OCI-LY7 (cell line): Measurements from ENCODE around the gene GPAT3. TPM values are rescaled to one million over a fixed set of nuclear protein-coding genes. Genes with fewer than 3 reads are reported as not detected.
"Not testable (repeated sequence)": the region's sequence is repeated elsewhere in the genome, so short reads cannot be mapped to it uniquely, and the experiment has no call there.

Experiments used
- BruUV-seq: library from RNA; stranded (reverse); fragments of 400-500 nt; replicated peaks from 2 replicates; lab custom pipeline; 2021; lab: Mats Ljungman, UMichigan
- CTCF ChIA-PET: fragments of 300-600 bp; sonication (Branson Sonifier 250); formaldehyde crosslinking; loops from one replicate; lab custom pipeline; 2022; ENCODE audit warnings: antibody characterized with exemption; ENCODE audit not compliant: unreplicated experiment; lab: Charles Lee
- POLR2A ChIA-PET: fragments of 300-600 bp; sonication (Branson Sonifier 250); formaldehyde crosslinking; loops from one replicate; lab custom pipeline; 2022; ENCODE audit warnings: antibody characterized with exemption; lab: Charles Lee
- DNase-seq: peaks from one replicate; pipeline ENCODE4 v3.0.0-alpha.2; 2015; ENCODE audit warnings: low spot score
- H2AFZ ChIP-seq: fragments of 200-600 bp; sonication (generic), shearing (Covaris generic); 2 replicates; pipeline ENCODE4 v1.6.1; 2014; ENCODE audit warnings: mild to moderate bottlenecking, antibody characterized with exemption, low read length, moderate library complexity
- H3K27ac ChIP-seq: fragments of 200-600 bp; sonication (generic); 2 replicates; pipeline ENCODE4 v1.5.1; 2014; ENCODE audit warnings: mixed run types, low read depth, mild to moderate bottlenecking, moderate library complexity, low read length, inconsistent platforms; ENCODE audit not compliant: poor library complexity, severe bottlenecking
- H3K36me3 ChIP-seq: fragments of 200-600 bp; sonication (generic); 2 replicates; pipeline ENCODE4 v1.6.1; 2014; ENCODE audit warnings: mild to moderate bottlenecking, antibody characterized with exemption, low read length, moderate library complexity, mixed read lengths; ENCODE audit not compliant: insufficient read depth
- H3K4me1 ChIP-seq: fragments of 200-600 bp; sonication (generic); 2 replicates; pipeline ENCODE4 v1.5.1; 2014; ENCODE audit warnings: mild to moderate bottlenecking, low read length; ENCODE audit not compliant: insufficient read depth, poor library complexity, severe bottlenecking
- H3K4me2 ChIP-seq: fragments of 200-600 bp; sonication (generic); 2 replicates; pipeline ENCODE4 v1.6.1; 2014; ENCODE audit warnings: mild to moderate bottlenecking, low read length
- H3K4me3 ChIP-seq: fragments of 200-600 bp; sonication (generic); 2 replicates; pipeline ENCODE4 v1.5.1; 2014; ENCODE audit warnings: mild to moderate bottlenecking, low read depth, low read length; ENCODE audit not compliant: poor library complexity, severe bottlenecking
- H3K79me2 ChIP-seq: fragments of 200-600 bp; sonication (generic); 2 replicates; pipeline ENCODE4 v1.6.1; 2016; ENCODE audit warnings: low read depth, mild to moderate bottlenecking, low read length, moderate library complexity, mixed read lengths; ENCODE audit not compliant: insufficient read depth
- H3K9me2 ChIP-seq: fragments of 200-600 bp; sonication (generic); 2 replicates; pipeline ENCODE4 v1.6.1; 2016; ENCODE audit warnings: mild to moderate bottlenecking, low read length, mixed read lengths; ENCODE audit not compliant: insufficient read depth
- H3K9me3 ChIP-seq: fragments of 200-600 bp; sonication (generic); 2 replicates; pipeline ENCODE4 v1.6.1; 2014; ENCODE audit warnings: mild to moderate bottlenecking, mixed run types, low read length, mixed read lengths
- H4K20me1 ChIP-seq: fragments of 200-600 bp; sonication (generic); 2 replicates; pipeline ENCODE4 v1.6.1; 2014; ENCODE audit warnings: mild to moderate bottlenecking, antibody characterized with exemption, low read length, moderate library complexity, mixed read lengths; ENCODE audit not compliant: insufficient read depth
- EZH2phosphoT487 ChIP-seq: fragments of 200-600 bp; sonication (generic); IDR thresholded peaks from 2 replicates; pipeline ENCODE4 v1.6.1; 2018; ENCODE audit warnings: low read depth, borderline replicate concordance, mild to moderate bottlenecking, mixed run types, antibody characterized with exemption, low read length, moderate library complexity, mixed read lengths
- intact Hi-C: fragments of 100-400 bp; cut with micrococcal nuclease; formaldehyde crosslinking; loops from one replicate; pipeline ENCODE4 v1.10.0; 2022; ENCODE audit not compliant: unreplicated experiment
- total RNA-seq, 2 experiments: library from RNA; depleted of rRNA in 1 of 2; stranded (reverse); fragments of >200 nt in 1 of 2; shearing (Covaris generic) in 1 of 2; gene quantifications; 2 replicates each; pipeline ENCODE4 v1.2.3, GENCODE V29; 2014 to 2022
- TF ChIP-seq, protein P1 (sequence below): fragments of 200-600 bp; sonication (generic); conservative IDR thresholded peaks from 2 replicates; pipeline ENCODE4 v1.5.1; 2014; ENCODE audit warnings: mild to moderate bottlenecking, antibody characterized with exemption, low read length, moderate library complexity, mixed read lengths

Gene GPAT3
- total RNA-seq, 2 experiments from 2014 or later: 0.41 TPM; not detected in 1

GRCh38 chr4:83504503-83504902 is 31.4 kb upstream of the GPAT3 start:
- BruUV-seq: no TSS peak
- POLR2A ChIA-PET: interaction anchor here (0.5 to 1.2 kb wide), 4 partner anchors 22 to 220 kb away, joined by 3 to 4 read pairs (median 4); partner anchors contain the start of gene COQ2
- H3K9me2 ChIP-seq: no peaks in the 10 kb centered on the region
- H3K4me1 ChIP-seq: peaks cover 13% of the 10 kb centered on the region
- H3K79me2 ChIP-seq: no peaks in the 10 kb centered on the region
- peak overlapping the region; percentile 98 for H2AFZ ChIP-seq
- no peak overlapping the region; the same call in 1 of the 2 replicates for H3K4me2 ChIP-seq
- DNase-seq: no peak
- H3K9me3 ChIP-seq: no peaks in the 10 kb centered on the region
- H4K20me1 ChIP-seq: no peaks in the 10 kb centered on the region
- intact Hi-C loops: no loop called here
- H3K36me3 ChIP-seq: no peaks in the 10 kb centered on the region
- H3K27ac ChIP-seq: no peak overlapping the region
- CTCF ChIA-PET: no interaction called here
- TF ChIP-seq EZH2phosphoT487: no peak
- no peak overlapping the region for H3K4me3 ChIP-seq

GRCh38 chr4:83504996-83505395 is 30.9 kb upstream of the GPAT3 start:
- TF ChIP-seq, protein P1, sequence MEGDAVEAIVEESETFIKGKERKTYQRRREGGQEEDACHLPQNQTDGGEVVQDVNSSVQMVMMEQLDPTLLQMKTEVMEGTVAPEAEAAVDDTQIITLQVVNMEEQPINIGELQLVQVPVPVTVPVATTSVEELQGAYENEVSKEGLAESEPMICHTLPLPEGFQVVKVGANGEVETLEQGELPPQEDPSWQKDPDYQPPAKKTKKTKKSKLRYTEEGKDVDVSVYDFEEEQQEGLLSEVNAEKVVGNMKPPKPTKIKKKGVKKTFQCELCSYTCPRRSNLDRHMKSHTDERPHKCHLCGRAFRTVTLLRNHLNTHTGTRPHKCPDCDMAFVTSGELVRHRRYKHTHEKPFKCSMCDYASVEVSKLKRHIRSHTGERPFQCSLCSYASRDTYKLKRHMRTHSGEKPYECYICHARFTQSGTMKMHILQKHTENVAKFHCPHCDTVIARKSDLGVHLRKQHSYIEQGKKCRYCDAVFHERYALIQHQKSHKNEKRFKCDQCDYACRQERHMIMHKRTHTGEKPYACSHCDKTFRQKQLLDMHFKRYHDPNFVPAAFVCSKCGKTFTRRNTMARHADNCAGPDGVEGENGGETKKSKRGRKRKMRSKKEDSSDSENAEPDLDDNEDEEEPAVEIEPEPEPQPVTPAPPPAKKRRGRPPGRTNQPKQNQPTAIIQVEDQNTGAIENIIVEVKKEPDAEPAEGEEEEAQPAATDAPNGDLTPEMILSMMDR: no peak
- no peak for TF ChIP-seq EZH2phosphoT487
- intact Hi-C loops: no loop called here
- Histone ChIP-seq H3K4me2 (no peak overlapping the region), H4K20me1 (no peaks in the 10 kb centered on the region), H3K9me2 (no peaks in the 10 kb centered on the region), H3K79me2 (no peaks in the 10 kb centered on the region), H3K27ac (no peak overlapping the region), H3K4me3 (no peak overlapping the region), H3K9me3 (no peaks in the 10 kb centered on the region), H3K36me3 (no peaks in the 10 kb centered on the region), H2AFZ (peak overlapping the region; percentile 98), H3K4me1 (peaks cover 13% of the 10 kb centered on the region)
- CTCF ChIA-PET: no interaction called here
- DNase-seq: no peak
- no TSS peak for BruUV-seq
- POLR2A ChIA-PET: interaction anchor here (0.8 kb wide), 1 partner anchor 98 kb away, joined by 4 read pairs; no protein-coding TSS in a partner anchor

DNA sequence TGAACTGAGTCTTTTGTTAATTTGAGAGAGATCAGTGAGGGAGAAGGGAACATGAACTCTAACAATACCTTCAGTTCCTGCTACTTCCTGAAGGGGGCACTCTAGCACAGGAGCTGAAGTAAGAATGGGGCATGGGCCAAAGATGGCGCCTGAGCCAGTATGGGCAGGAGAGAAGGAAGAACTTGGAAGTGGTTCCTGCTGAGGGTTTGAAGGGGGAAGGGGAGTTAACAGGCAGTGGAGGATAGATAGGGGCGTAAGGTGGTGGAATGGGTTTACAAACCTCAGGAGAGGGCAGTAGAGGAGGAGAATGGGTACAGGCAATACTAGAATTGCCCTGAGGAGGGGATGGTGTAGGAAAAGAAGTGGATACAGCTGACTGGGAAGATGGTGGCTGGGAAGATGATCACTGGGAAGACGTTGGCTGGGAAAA is 26.7 kb upstream of the GPAT3 start:
- H2AFZ ChIP-seq: peak overlapping the region; percentile 74; the same call in 1 of the 2 replicates
- POLR2A ChIA-PET: interaction anchor here (0.9 to 2.8 kb wide), 2 partner anchors 10 to 14 kb away, joined by 3 to 8 read pairs; no protein-coding TSS in a partner anchor
- H3K79me2 ChIP-seq, H3K27ac ChIP-seq, H4K20me1 ChIP-seq, H3K9me3 ChIP-seq, H3K9me2 ChIP-seq, H3K4me2 ChIP-seq, H3K4me1 ChIP-seq, H3K36me3 ChIP-seq, CTCF ChIA-PET, BruUV-seq, H3K4me3 ChIP-seq: not testable (repeated sequence)
- intact Hi-C loops: loop anchor here (1.0 kb wide), 2 partner anchors 131 to 135 kb away; no protein-coding TSS in a partner anchor
- TF ChIP-seq, protein P1: peak; percentile 86
- DNase-seq: peak; percentile 36
